Subcutaneous adipose tissue (tissue), 4 donors: ENCODE measurements around the gene ACSL5. TPM values are rescaled to one million over a fixed set of nuclear protein-coding genes. Genes with fewer than 3 reads are reported as not detected.

Source experiments
- total RNA-seq, 4 donors: library from RNA; depleted of rRNA; stranded (reverse); fragments of >200 nt; gene quantifications; one replicate each; pipeline ENCODE4 v1.1.0, GENCODE V29; 2016
- TF ChIP-seq, protein P1 (sequence below): fragments of 450-650 bp; IDR thresholded peaks from one replicate; pipeline ENCODE4 v1.5.1; 2016; ENCODE audit warnings: low read depth, mild to moderate bottlenecking, control low read depth, antibody characterized with exemption, moderate library complexity

The ACSL5 gene
- total RNA-seq, 4 donors from 2014 or later: 24.9 to 50.5 (median 34.3) TPM

DNA sequence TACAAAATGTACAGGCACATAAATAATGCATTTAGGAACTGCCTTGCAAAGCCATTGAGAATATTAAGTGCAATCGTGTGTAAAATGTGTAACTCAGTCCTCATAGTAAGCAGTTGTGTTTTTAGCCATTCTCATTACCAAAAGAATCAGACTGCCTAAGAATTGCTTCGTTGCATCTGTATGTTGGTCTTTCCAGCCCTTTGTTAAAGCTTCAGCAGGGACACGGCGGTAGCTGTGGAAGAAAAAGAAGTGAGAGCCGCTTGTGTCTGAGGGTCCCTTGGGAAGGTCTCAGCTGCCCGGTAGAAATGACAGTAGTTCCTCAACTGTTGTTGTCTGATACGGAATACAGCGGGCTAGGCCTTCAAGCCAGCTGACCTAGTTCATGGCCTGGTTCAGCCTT, 22.8 kb upstream of the ACSL5 start:
- TF ChIP-seq, protein P1, sequence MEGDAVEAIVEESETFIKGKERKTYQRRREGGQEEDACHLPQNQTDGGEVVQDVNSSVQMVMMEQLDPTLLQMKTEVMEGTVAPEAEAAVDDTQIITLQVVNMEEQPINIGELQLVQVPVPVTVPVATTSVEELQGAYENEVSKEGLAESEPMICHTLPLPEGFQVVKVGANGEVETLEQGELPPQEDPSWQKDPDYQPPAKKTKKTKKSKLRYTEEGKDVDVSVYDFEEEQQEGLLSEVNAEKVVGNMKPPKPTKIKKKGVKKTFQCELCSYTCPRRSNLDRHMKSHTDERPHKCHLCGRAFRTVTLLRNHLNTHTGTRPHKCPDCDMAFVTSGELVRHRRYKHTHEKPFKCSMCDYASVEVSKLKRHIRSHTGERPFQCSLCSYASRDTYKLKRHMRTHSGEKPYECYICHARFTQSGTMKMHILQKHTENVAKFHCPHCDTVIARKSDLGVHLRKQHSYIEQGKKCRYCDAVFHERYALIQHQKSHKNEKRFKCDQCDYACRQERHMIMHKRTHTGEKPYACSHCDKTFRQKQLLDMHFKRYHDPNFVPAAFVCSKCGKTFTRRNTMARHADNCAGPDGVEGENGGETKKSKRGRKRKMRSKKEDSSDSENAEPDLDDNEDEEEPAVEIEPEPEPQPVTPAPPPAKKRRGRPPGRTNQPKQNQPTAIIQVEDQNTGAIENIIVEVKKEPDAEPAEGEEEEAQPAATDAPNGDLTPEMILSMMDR: no peak

DNA sequence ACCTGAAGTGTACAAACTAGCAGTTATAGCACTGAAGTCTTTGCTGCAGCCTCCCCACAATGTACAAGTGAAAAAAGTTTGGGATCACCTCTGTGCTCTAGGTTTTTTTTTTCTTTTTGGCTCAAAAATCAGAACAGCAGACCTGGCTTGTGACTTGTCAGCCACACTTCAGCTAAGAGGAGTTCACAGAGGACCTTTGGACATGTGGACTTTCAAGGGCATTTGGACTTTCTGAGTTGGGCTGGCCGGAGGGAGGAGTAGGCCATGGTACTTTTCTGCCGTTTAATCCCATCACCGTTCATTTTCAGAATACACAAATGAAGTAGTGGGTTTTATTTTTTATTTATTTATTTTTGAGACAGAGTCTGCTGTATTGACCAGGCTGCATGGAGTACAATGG, 21.9 kb upstream of the ACSL5 start:
- TF ChIP-seq, protein P1: no peak

GRCh38 chr10:112353046-112353445, 20.9 kb upstream of the ACSL5 start:
- TF ChIP-seq, protein P1: no peak

DNA sequence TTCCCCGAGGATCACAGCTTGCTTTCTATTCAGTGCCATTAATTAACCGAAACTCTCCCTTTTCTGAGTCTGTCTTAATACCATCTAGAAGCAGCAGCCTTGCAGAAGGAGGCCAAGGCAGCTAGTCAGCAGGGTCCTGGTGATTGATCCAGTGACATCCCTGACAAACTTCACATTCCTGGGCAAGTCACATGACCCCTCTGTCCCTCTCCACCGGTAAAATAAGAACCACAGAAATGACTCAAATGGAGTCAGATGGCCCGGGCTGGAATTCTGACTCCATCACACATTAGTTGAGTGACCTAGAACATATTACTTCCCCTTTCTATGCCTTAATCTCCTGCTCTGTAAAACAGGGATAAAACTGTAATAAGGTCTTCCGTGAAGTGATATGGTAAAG, 17.2 kb upstream of the ACSL5 start:
- TF ChIP-seq, protein P1: no peak

GRCh38 chr10:112359606-112360307, 14.2 kb upstream of the ACSL5 start:
- TF ChIP-seq, protein P1: no peak

- TF ChIP-seq, protein P1: no peak
These were observed 13.3 kb upstream of the ACSL5 start for GRCh38 chr10:112360308-112361270.
